ENCODE results near the gene CYB5D1. TPM values are rescaled to one million over a fixed set of nuclear protein-coding genes. Genes with fewer than 3 reads are reported as not detected.

CYB5D1 gene
- total RNA-seq, 1 donor from 2014 or later, result 6.1 TPM

DNA sequence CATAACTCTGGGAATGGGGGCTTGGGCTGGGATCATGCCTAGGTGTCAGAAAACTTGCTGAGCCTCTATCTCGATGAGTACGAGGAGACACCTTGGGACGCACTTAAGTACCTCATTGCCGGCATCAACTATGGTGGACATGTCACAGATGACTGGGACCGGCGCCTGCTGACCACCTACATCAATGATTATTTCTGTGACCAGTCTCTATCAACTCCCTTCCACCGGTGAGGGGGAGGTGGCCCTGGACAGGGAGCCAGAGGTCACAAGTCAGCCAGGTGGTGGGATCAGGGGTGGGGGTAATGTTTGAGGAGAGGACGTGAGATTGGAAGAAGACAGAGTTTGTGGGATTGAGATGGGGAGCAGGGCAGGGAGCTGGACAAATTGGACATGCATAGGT lies 27.2 kb upstream of the CYB5D1 start:
- POLR2A ChIA-PET, result interaction anchor here (0.9 to 5.5 kb wide), 2 partner anchors 13 to 26 kb away, joined by 3 to 136 read pairs; partner anchors contain the start of gene NAA38
- intact Hi-C loops (cut with micrococcal nuclease), result no loop called here
- no peak overlapping the region for H3K4me3 Mint-ChIP-seq
- H3K4me1 Mint-ChIP-seq, result peaks cover 14% of the 10 kb centered on the region
- peaks cover 11% of the 10 kb centered on the region for H3K36me3 Mint-ChIP-seq (ENCODE audit: low read depth)
- H3K9me3 Mint-ChIP-seq, result no peaks in the 10 kb centered on the region
- CTCF ChIA-PET, result no interaction called here
- DNase-seq, result no peak
- no peak for ATAC-seq (ENCODE audit: low read depth)
- TF ChIP-seq, protein P1, sequence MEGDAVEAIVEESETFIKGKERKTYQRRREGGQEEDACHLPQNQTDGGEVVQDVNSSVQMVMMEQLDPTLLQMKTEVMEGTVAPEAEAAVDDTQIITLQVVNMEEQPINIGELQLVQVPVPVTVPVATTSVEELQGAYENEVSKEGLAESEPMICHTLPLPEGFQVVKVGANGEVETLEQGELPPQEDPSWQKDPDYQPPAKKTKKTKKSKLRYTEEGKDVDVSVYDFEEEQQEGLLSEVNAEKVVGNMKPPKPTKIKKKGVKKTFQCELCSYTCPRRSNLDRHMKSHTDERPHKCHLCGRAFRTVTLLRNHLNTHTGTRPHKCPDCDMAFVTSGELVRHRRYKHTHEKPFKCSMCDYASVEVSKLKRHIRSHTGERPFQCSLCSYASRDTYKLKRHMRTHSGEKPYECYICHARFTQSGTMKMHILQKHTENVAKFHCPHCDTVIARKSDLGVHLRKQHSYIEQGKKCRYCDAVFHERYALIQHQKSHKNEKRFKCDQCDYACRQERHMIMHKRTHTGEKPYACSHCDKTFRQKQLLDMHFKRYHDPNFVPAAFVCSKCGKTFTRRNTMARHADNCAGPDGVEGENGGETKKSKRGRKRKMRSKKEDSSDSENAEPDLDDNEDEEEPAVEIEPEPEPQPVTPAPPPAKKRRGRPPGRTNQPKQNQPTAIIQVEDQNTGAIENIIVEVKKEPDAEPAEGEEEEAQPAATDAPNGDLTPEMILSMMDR (IDR thresholded peaks at IDR 0.05), result no peak
- no peak overlapping the region for H3K27ac Mint-ChIP-seq
- H3K27me3 Mint-ChIP-seq, result peaks cover 23% of the 10 kb centered on the region

- ATAC-seq (ENCODE audit: low read depth) (no peak), DNase-seq (no peak)
- H3K9me3 Mint-ChIP-seq, result no peaks in the 10 kb centered on the region
- intact Hi-C loops (cut with micrococcal nuclease), result no loop called here
- CTCF ChIA-PET, result no interaction called here
- H3K4me1 Mint-ChIP-seq, result peaks cover 17% of the 10 kb centered on the region
- no peak overlapping the region for H3K4me3 Mint-ChIP-seq
- POLR2A ChIA-PET, result interaction anchor here (0.9 to 5.5 kb wide), 2 partner anchors 13 to 26 kb away, joined by 3 to 136 read pairs; partner anchors contain the start of gene NAA38
- TF ChIP-seq, protein P1 (IDR thresholded peaks at IDR 0.05), result no peak
- H3K27ac Mint-ChIP-seq, result no peak overlapping the region
- peaks cover 23% of the 10 kb centered on the region for H3K27me3 Mint-ChIP-seq
- peaks cover 11% of the 10 kb centered on the region for H3K36me3 Mint-ChIP-seq (ENCODE audit: low read depth)
Measured at GRCh38 chr17:7831233-7831632, 26.6 kb upstream of the CYB5D1 start.

DNA sequence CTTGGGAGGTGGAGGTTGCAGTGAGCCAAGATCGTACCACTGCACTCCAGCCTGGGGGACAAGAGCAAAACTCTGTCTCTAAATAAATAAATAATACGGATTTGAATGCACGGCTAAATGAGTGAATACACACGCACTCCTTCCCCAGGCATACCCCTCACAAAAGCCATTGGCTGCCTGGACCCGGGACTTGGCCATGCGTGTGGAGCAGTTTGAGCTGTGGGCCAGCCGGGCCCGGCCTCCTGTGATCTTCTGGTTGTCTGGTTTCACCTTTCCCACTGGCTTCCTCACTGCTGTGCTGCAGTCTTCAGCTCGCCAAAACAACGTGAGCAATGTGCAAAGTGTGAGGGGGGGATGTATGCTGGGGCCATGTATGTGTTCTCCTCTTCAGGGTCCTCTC lies 25.4 kb upstream of the CYB5D1 start:
- intact Hi-C loops (cut with micrococcal nuclease), result no loop called here
- H3K27ac Mint-ChIP-seq, result no peak overlapping the region
- H3K36me3 Mint-ChIP-seq (ENCODE audit: low read depth), result peaks cover 11% of the 10 kb centered on the region
- H3K9me3 Mint-ChIP-seq, result no peaks in the 10 kb centered on the region
- TF ChIP-seq, protein P1 (IDR thresholded peaks at IDR 0.05), result no peak
- H3K4me1 Mint-ChIP-seq, result peaks cover 28% of the 10 kb centered on the region
- DNase-seq, result no peak
- ChIA-PET POLR2A (interaction anchor here (1.2 to 5.5 kb wide), 2 partner anchors 11 to 25 kb away, joined by 5 to 136 read pairs; partner anchors contain the start of gene NAA38), CTCF (interaction anchor here (0.7 to 2.1 kb wide), 2 partner anchors 12 to 19 kb away, joined by 4 to 7 read pairs; no protein-coding TSS in a partner anchor)
- H3K27me3 Mint-ChIP-seq, result peaks cover 19% of the 10 kb centered on the region
- no peak for ATAC-seq (ENCODE audit: low read depth)
- no peak overlapping the region for H3K4me3 Mint-ChIP-seq

DNA sequence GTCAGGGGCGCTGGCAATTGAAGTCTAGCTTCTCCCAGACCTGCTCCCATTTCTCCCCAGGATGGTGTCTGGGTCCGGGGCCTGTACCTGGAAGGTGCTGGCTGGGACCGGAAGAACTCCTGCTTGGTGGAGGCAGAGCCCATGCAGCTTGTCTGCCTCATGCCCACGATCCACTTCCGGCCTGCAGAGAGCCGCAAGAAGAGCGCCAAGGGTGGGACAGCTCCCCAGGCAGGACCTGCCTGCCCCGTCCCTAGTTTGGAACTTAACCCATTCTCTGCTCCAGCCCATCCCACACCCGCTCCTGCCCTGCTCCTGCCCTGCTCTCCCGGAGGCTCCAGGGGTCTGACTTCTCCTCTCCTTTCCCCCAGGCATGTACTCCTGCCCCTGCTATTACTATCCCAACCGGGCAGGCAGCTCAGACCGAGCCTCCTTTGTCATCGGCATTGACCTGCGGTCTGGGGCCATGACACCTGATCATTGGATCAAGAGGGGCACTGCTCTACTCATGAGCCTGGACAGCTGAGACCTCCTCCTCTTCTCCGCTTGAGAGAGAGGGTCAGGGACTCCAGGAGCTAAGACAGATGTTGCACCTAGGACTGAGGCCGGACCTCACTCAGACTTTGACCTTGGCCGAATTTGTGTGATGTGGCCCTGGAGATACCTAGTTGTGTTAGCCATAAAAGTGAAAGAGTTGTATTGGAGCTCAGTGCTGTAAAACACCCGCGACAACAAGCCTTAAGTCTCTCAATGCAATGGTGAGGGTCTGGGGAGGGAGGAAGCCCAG lies 24.6 kb upstream of the CYB5D1 start:
- DNase-seq, result no peak

More for the DNA sequence above, 24.6 kb upstream of the CYB5D1 start:
- Mint-ChIP-seq H3K4me3 (peak overlapping the region; percentile 97), H3K27ac (peak overlapping the region; percentile 77), H3K9me3 (no peaks in the 10 kb centered on the region), H3K27me3 (peaks cover 19% of the 10 kb centered on the region), H3K36me3 (ENCODE audit: low read depth) (peaks cover 11% of the 10 kb centered on the region), H3K4me1 (peaks cover 33% of the 10 kb centered on the region)
- POLR2A ChIA-PET, result interaction anchor here (0.7 to 6.1 kb wide), 11 partner anchors 8 to 369 kb away, joined by 3 to 136 read pairs (median 7); partner anchors contain the start of genes CNTROB, CYB5D1, NAA38 and TMEM88
- CTCF ChIA-PET, result interaction anchor here (0.6 to 3.2 kb wide), 7 partner anchors 8 to 209 kb away, joined by 3 to 10 read pairs (median 4); no protein-coding TSS in a partner anchor
- ATAC-seq (ENCODE audit: low read depth), result no peak
- TF ChIP-seq, protein P1 (IDR thresholded peaks at IDR 0.05), result no peak
- intact Hi-C loops (cut with micrococcal nuclease), result no loop called here

Measured in activated B cell treated with CpG ODN at 0.5 μM for 24 hours (primary cell).